MCF 10A (cell line): ENCODE results near the gene ANXA6. TPM values are rescaled to one million over a fixed set of nuclear protein-coding genes. Genes with fewer than 3 reads are reported as not detected.

Experiments
- BruUV-seq: library from RNA; stranded (reverse); fragments of 400-500 nt; replicated peaks from 2 replicates; lab custom pipeline; 2021; lab: Mats Ljungman, UMichigan
- CTCF ChIA-PET: fragments of 300-600 bp; sonication (Branson Sonifier 250); formaldehyde crosslinking; extraction: SDS; loops from one replicate; lab custom pipeline; 2021; ENCODE audit warnings: antibody characterized with exemption, inconsistent platforms; lab: Yijun Ruan, JAX
- POLR2A ChIA-PET: fragments of 300-600, 350-650 bp; sonication (Branson Sonifier 250); formaldehyde crosslinking; extraction: SDS; loops from one replicate; lab custom pipeline; 2020; ENCODE audit warnings: antibody characterized with exemption, inconsistent platforms; lab: Yijun Ruan, JAX
- DNase-seq: peaks from one replicate; pipeline ENCODE4 v3.0.0-alpha.2; 2018; ENCODE audit not compliant: unreplicated experiment
- H3K27ac Mint-ChIP-seq: one replicate; pipeline ENCODE4 v1.8.0; 2022; ENCODE audit warnings: mild to moderate bottlenecking, low read depth, mixed read lengths; ENCODE audit not compliant: unreplicated experiment
- H3K27me3 Mint-ChIP-seq: one replicate; pipeline ENCODE4 v1.8.0; 2022; ENCODE audit warnings: mixed read lengths; ENCODE audit not compliant: insufficient read depth, unreplicated experiment
- H3K36me3 Mint-ChIP-seq: one replicate; pipeline ENCODE4 v1.8.0; 2022; ENCODE audit warnings: mild to moderate bottlenecking, moderate library complexity, mixed read lengths; ENCODE audit not compliant: insufficient read depth, unreplicated experiment
- H3K4me1 Mint-ChIP-seq: one replicate; pipeline ENCODE4 v1.8.0; 2022; ENCODE audit warnings: mixed read lengths; ENCODE audit not compliant: insufficient read depth, unreplicated experiment
- H3K4me3 Mint-ChIP-seq: one replicate; pipeline ENCODE4 v1.8.0; 2022; ENCODE audit warnings: mild to moderate bottlenecking, moderate library complexity, mixed read lengths; ENCODE audit not compliant: unreplicated experiment
- H3K9me3 Mint-ChIP-seq: one replicate; pipeline ENCODE4 v1.8.0; 2022; ENCODE audit warnings: mixed read lengths; ENCODE audit not compliant: unreplicated experiment
- intact Hi-C: fragments of 100-400 bp; cut with micrococcal nuclease; formaldehyde crosslinking; loops from 2 replicates; pipeline ENCODE4 v1.14.1; 2022
- total RNA-seq: library from RNA; stranded (reverse); gene quantifications from 2 replicates; pipeline ENCODE4 v1.2.3, GENCODE V29; 2022
- TF ChIP-seq, protein P1 (sequence below): fragments of 200-600 bp; IDR thresholded peaks from one replicate; pipeline ENCODE4 v1.8.0; 2022; ENCODE audit warnings: antibody characterized with exemption, mild to moderate bottlenecking; ENCODE audit not compliant: unreplicated experiment

The ANXA6 gene
- total RNA-seq, 1 experiment from 2014 or later, result 2.6 TPM

DNA sequence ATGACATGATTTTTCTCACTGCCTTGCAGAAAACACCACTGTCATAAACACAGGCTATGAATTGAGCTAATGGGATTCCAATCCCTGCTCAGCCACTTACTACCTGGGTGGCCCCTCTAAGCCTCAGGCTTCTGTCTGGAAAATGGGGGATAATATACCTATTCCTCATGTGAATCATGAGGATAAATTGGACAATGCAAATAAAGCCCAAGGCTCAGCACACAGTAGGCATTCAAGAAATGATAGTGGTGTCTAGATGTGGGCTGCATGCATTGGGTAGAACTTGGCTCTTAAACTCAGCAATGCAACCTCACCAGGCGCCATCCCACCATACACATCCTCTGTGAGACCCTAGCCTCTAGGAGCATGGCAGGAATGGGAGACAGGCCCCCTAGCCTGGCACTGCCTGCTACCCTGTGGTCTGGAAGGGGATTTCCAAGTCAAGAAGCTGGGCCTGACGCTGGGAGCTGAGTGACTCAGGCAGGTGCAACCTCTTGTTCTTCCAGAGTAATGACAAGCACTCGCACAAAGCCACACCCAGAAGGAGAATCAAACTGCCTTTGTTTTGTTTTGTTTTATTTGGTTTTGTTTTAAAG lies 74.4 kb downstream of the ANXA6 start:
- DNase-seq, result peak; percentile 95
- Mint-ChIP-seq H3K4me3 (peak overlapping the region; percentile 74), H3K27me3 (no peaks in the 10 kb centered on the region), H3K36me3 (peaks cover 24% of the 10 kb centered on the region), H3K27ac (peak overlapping the region; percentile 59), H3K4me1 (peaks cover 66% of the 10 kb centered on the region), H3K9me3 (no peaks in the 10 kb centered on the region)
- TF ChIP-seq, protein P1, sequence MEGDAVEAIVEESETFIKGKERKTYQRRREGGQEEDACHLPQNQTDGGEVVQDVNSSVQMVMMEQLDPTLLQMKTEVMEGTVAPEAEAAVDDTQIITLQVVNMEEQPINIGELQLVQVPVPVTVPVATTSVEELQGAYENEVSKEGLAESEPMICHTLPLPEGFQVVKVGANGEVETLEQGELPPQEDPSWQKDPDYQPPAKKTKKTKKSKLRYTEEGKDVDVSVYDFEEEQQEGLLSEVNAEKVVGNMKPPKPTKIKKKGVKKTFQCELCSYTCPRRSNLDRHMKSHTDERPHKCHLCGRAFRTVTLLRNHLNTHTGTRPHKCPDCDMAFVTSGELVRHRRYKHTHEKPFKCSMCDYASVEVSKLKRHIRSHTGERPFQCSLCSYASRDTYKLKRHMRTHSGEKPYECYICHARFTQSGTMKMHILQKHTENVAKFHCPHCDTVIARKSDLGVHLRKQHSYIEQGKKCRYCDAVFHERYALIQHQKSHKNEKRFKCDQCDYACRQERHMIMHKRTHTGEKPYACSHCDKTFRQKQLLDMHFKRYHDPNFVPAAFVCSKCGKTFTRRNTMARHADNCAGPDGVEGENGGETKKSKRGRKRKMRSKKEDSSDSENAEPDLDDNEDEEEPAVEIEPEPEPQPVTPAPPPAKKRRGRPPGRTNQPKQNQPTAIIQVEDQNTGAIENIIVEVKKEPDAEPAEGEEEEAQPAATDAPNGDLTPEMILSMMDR, result no peak
- ChIA-PET CTCF (interaction anchor here (0.6 to 40.7 kb wide), 14 partner anchors 9 to 557 kb away, joined by 3 to 1587 read pairs (median 4); no protein-coding TSS in a partner anchor), POLR2A (interaction anchor here (0.6 to 6.8 kb wide), 15 partner anchors 8 to 325 kb away, joined by 3 to 78 read pairs (median 5); partner anchors contain the start of genes ANXA6, DCTN4, GM2A and ZNF300)
- intact Hi-C loops, result loop anchor here (1.0 kb wide), 1 partner anchor 10 kb away; no protein-coding TSS in a partner anchor
- no TSS peak for BruUV-seq

- Mint-ChIP-seq H3K27ac (peak overlapping the region; percentile 59), H3K27me3 (no peaks in the 10 kb centered on the region), H3K4me3 (peak overlapping the region; percentile 74), H3K36me3 (peaks cover 29% of the 10 kb centered on the region), H3K9me3 (no peaks in the 10 kb centered on the region), H3K4me1 (peaks cover 73% of the 10 kb centered on the region)
- BruUV-seq, result no TSS peak
- DNase-seq, result peak; percentile 78
- POLR2A ChIA-PET, result interaction anchor here (0.8 to 6.8 kb wide), 16 partner anchors 8 to 324 kb away, joined by 3 to 78 read pairs (median 6); partner anchors contain the start of genes DCTN4 and GM2A
- intact Hi-C loops, result no loop called here
- TF ChIP-seq, protein P1, result peak; percentile 22
- CTCF ChIA-PET, result interaction anchor here (0.7 to 40.7 kb wide), 17 partner anchors 8 to 170 kb away, joined by 3 to 1587 read pairs (median 6); no protein-coding TSS in a partner anchor
Measured at GRCh38 chr5:151082282-151082902, 75.2 kb downstream of the ANXA6 start.

- TF ChIP-seq, protein P1, result no peak
- H3K27ac Mint-ChIP-seq, result peak overlapping the region; percentile 59
- peaks cover 35% of the 10 kb centered on the region for H3K36me3 Mint-ChIP-seq
- peaks cover 78% of the 10 kb centered on the region for H3K4me1 Mint-ChIP-seq
- no peaks in the 10 kb centered on the region for H3K27me3 Mint-ChIP-seq
- DNase-seq, result no peak
- H3K4me3 Mint-ChIP-seq, result peak overlapping the region; percentile 74
- BruUV-seq, result TSS peak; percentile 81
- H3K9me3 Mint-ChIP-seq, result no peaks in the 10 kb centered on the region
- intact Hi-C loops, result loop anchor here (2.0 kb wide), 1 partner anchor 31 kb away; no protein-coding TSS in a partner anchor
- CTCF ChIA-PET, result interaction anchor here (0.6 to 40.7 kb wide), 15 partner anchors 9 to 546 kb away, joined by 3 to 1587 read pairs (median 6); no protein-coding TSS in a partner anchor
- POLR2A ChIA-PET, result interaction anchor here (0.8 to 6.8 kb wide), 20 partner anchors 8 to 323 kb away, joined by 3 to 78 read pairs (median 5); partner anchors contain the start of genes DCTN4 and GM2A
Measured at GRCh38 chr5:151081431-151082281, 75.9 kb downstream of the ANXA6 start.
